SW 1271 (cell line): Measurements from ENCODE around the gene KAT2A.

Experiments
- DNase-seq, 2 experiments: peaks; one replicate each; lab custom pipeline; 2025; lab: John Stamatoyannopoulos, UW

The KAT2A gene

GRCh38 chr17:42094375-42095069 lies 26.6 kb downstream of the KAT2A start:
- DNase-seq, result no peak

GRCh38 chr17:42092939-42093338 lies 28.2 kb downstream of the KAT2A start:
- no peak for DNase-seq

- no peak for DNase-seq
These were observed 30.0 kb downstream of the KAT2A start for GRCh38 chr17:42090964-42091790.

- DNase-seq, result no peak
These were observed 32.4 kb downstream of the KAT2A start for GRCh38 chr17:42088736-42089135.

GRCh38 chr17:42087736-42088705 lies 33.1 kb downstream of the KAT2A start:
- DNase-seq, result no peak

- no peak for DNase-seq
These were observed 34.0 kb downstream of the KAT2A start for GRCh38 chr17:42087042-42087701.

GRCh38 chr17:42081516-42082129 lies 39.5 kb downstream of the KAT2A start:
- no peak for DNase-seq

- no peak for DNase-seq
These were observed 41.6 kb downstream of the KAT2A start for GRCh38 chr17:42079541-42079940.

GRCh38 chr17:42078396-42079043 lies 42.6 kb downstream of the KAT2A start:
- DNase-seq, result no peak

- no peak for DNase-seq
These were observed 43.4 kb downstream of the KAT2A start for GRCh38 chr17:42077755-42078154.

- no peak for DNase-seq
These were observed 44.2 kb downstream of the KAT2A start for GRCh38 chr17:42076797-42077559.

- no peak for DNase-seq
These were observed 45.4 kb downstream of the KAT2A start for GRCh38 chr17:42075789-42076188.

GRCh38 chr17:42072323-42073187 lies 48.6 kb downstream of the KAT2A start:
- no peak for DNase-seq

- no peak for DNase-seq
These were observed 49.4 kb downstream of the KAT2A start for GRCh38 chr17:42071810-42072209.

- DNase-seq, result no peak
These were observed 52.2 kb downstream of the KAT2A start for GRCh38 chr17:42068979-42069378.

GRCh38 chr17:42067371-42068091 lies 53.6 kb downstream of the KAT2A start:
- peak in 1 of 2 experiments; percentile 8 for DNase-seq

- no peak for DNase-seq
These were observed 56.0 kb downstream of the KAT2A start for GRCh38 chr17:42065201-42065600.
